Bronchial smooth muscle cell (primary cell): ENCODE results near the gene KTI12. TPM values are rescaled to one million over a fixed set of nuclear protein-coding genes. Genes with fewer than 3 reads are reported as not detected.

ENCODE experiments used
- total RNA-seq: library from RNA; depleted of rRNA; stranded (reverse); fragments of >200 nt; gene quantifications from 2 replicates; pipeline ENCODE4 v1.2.1, GENCODE V29; 2014

The KTI12 gene, protein sequence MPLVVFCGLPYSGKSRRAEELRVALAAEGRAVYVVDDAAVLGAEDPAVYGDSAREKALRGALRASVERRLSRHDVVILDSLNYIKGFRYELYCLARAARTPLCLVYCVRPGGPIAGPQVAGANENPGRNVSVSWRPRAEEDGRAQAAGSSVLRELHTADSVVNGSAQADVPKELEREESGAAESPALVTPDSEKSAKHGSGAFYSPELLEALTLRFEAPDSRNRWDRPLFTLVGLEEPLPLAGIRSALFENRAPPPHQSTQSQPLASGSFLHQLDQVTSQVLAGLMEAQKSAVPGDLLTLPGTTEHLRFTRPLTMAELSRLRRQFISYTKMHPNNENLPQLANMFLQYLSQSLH
- 9.1 and 11.6 TPM in 2 replicates for total RNA-seq

DNA sequence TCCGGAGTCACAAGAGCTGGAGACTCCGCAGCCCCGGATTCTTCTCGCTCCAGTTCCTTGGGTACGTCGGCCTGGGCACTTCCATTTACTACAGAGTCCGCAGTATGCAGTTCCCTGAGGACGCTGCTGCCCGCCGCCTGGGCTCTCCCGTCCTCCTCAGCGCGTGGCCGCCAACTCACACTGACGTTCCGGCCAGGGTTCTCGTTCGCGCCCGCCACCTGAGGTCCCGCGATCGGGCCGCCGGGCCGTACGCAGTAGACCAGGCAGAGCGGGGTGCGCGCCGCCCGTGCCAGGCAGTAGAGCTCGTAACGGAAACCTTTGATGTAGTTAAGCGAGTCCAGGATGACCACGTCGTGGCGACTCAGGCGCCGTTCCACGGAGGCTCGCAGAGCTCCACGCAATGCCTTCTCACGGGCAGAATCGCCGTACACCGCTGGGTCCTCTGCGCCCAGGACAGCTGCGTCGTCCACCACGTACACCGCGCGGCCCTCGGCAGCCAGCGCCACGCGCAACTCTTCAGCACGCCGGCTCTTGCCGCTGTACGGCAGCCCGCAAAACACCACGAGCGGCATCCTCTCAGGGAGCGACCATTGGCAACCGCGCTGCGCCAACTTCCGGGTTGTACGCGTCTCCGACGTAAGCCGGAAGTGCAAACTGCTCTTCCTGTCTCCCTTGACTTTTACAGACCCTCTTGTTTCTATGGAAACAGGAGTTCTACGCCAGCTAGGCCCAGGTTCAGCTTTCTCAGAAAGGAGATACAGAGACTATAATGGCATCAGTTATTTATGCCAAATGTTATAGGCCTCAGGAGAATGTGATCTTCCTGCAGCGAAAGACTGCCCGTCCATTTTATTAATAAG lies at the start of gene KTI12:
KTI12 (minus strand) TSS at position 621 of the 860 bp plus-strand sequence; CDS start at position 572, 49 bp downstream.

DNA sequence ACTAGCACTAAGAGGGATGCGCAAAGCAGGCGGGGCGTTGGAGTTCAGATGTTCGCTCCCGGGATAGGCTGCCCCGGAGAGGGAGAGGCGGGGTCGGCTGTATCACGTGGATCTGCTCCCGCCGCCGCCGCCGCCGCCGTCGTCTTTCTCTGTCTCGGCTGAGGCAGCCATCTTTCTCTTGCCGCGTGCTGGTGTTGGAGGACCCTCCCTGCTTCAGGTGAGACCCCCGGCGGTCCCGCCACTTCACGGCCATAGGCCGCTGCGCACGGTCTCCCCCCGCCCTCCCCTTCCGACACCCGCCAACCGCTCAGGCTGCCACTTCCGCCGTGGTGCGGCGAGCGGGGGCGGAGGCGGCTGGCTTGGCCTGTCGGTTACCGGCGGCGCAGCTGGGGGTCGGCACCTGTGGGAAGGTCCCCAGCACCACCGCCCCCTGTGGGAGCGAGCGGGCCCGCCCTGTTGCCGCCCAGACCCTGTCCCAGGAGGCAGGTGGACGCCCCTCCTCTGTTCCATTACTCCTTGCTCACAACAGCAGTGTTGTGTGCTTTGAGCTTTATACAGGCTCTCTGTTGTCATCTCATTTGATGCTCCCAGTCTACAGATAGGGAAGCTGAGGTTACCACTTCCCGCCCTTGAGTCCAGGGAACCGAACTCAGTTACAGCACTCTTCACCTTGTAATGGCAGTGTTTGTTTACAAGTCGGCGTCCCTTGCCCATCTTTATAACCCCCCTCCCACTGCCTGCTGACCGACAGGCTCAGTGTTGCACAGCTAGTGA lies 22.7 kb upstream of the KTI12 start, which contains the start of gene BTF3L4:
BTF3L4 (plus strand) TSS at position 133 of the 774 bp plus-strand sequence. CDS start 3,553 bp downstream, outside the sequence.

DNA sequence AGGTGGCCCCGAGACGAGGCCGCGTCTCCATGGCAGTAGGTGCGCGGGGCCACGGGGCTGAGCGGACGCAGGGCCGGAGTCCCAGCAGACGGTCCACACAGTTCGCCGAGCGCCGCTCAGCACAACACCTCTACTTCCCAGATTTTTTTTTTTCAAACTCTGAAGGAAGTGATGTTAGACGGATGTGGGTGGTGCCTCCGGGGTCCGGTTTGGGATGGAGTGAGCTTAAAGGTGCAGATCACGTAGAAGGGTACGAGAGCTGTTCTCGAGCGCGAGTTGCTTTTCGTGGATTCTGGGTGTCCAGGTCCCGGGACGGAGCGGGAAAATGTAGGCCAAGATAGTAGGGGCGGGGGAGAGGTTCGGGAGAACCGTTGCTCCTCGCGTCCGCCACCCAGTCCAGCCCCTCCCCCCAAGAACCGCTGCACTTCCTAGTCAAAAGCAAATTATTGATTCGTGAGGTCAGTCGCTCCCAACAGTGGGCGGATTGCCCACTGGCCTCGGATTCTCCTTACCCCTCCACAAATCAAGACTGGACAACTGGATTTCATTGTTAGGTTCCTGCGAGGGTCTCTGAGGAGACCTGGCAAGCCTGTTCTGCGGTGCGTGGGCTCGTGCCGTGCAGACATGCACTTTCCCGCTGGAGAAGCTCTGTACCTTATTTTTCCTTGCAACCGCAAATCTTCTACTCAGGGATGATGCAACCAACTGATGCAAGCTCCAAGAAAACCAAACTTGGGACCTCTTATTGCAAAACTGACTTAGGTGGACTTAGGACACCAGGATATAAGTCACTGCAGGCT lies 21.7 kb upstream of the KTI12 start, which contains the start of gene TXNDC12:
TXNDC12 (minus strand) TSS at position 126 of the 800 bp plus-strand sequence; CDS start at position 31, 95 bp downstream.

DNA sequence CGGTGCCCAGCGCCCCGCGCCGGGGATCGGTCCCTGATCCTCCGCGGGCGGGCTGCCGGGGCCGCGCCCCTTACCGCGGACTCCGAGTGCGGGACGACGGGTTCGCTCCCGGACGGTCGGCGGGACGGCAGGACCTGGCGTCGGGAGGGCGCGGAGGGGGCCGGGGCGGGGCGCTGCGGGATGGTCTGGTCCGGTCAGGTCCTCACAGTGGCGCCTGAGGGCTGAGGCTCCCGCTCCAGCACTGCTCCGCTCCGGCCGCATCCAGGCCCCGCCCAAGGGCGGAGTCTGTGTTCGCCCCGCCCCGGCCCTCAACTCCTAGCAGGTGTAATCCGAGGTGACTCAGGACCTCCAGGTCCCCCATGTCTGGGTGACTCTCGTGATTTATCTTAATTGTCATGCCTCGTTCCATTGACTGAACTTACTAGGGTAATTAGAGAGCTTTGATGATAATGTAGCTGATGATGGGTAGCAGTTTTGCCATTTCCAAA lies 43.1 kb downstream of the KTI12 start, which contains the start of gene RAB3B:
RAB3B (minus strand) TSS at position 223 of the 488 bp plus-strand sequence. CDS start 13,583 bp downstream, outside the sequence.

Other genes with a start within 250 kb of the KTI12 start
- gene NRDC, start 155.1 kb downstream of the KTI12 start, total RNA-seq: 69.0 and 82.6 TPM in 2 replicates
- gene RAB3B, start 43.1 kb downstream of the KTI12 start, total RNA-seq: 1.7 and 9.6 TPM in 2 replicates
- 17.7 and 18.3 TPM in 2 replicates for gene TXNDC12, start 21.4 kb upstream of the KTI12 start, total RNA-seq
- gene BTF3L4, start 22.5 kb upstream of the KTI12 start, total RNA-seq: 16.1 and 26.5 TPM in 2 replicates
- gene ZFYVE9, start 108.3 kb upstream of the KTI12 start, total RNA-seq: 30.7 and 33.7 TPM in 2 replicates